ENCODE results near the gene PUDP.
"Not testable (repeated sequence)": the region's sequence is repeated elsewhere in the genome, so short reads cannot be mapped to it uniquely, and the experiment has no call there.

PUDP gene

DNA sequence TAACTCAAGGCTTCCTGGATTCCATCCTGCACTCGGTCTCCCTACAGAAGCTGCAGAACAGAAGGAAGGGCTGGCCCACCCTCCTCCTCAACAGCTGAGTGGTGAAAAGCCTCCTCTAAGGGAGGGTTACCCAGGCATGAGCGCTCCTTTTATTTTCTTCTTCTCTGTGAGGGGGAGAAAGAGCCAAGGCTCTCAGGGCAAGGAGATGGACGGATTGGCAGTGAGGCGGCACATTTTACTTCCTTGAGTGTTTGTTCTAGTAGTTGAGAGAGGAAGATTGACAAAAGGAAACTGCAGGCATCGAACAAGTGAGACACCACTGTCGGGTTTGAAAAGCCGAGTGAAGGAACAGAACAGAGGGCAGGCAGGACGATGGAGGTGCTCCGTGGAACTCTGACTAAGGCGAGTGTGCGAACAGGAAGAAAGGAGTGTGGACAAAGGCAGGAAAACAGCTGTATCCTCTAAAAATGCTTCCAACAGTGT is 38.9 kb downstream of the PUDP start:
- no peak for DNase-seq

DNA sequence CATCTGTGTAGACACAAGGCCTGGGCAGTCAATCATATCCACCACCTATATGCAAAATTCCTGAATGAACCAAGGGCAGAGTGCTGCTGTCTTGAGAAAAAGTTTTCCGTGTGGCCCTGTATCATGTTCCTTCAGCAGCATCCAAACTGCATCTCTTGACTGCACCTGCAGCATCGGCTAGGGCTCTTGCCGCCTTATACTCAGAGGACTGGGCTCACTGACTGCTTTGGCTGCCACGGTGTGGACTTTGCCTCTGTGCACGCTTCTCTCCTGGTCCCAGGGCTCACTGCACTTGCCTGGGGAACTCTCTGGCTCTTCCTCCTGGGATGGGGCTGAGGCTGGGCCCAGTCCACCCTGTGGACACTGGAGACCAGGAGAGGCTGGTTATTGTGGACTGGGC is 39.9 kb downstream of the PUDP start:
- DNase-seq: no peak

DNA sequence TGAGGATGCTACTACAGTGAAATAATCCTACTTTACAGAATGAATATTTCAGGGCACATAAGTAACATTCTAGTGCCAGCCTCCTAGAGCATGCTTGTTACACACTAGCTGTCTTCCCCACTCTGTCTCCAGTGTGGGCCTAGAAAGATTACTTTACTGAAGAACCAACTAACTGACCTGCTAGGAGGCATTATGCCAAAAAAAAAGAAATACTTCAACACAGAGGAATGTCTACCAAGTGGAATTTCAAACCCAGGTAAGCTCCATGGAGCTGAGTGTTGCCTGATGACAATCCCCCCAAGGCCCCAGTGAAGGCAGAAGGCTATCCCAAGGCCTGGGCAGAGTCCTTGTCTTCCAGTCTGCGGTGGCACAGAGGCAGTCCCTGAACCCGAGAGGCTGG is 41.3 kb downstream of the PUDP start:
- no peak for DNase-seq

DNA sequence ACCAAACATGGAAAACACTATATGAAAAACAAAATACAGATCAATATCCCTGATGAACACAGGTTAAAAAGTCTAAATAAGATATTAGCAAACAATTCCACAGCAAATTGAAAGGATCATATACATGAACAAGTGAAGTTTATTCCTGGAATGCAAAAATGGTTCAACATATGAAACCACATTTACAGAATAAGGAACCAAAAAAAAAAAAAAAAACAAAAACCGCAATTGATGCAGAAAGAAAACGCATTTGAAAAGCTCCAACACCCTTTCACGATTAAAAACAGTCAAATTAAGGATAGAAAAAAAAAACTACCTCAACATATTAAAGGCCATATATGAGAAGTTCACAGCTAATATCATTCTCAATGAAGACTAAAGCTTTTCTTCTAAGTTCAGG is 45.8 kb downstream of the PUDP start:
- DNase-seq: no peak

GRCh38 chrX:7100022-7100421 is 47.9 kb downstream of the PUDP start:
- DNase-seq: no peak

DNA sequence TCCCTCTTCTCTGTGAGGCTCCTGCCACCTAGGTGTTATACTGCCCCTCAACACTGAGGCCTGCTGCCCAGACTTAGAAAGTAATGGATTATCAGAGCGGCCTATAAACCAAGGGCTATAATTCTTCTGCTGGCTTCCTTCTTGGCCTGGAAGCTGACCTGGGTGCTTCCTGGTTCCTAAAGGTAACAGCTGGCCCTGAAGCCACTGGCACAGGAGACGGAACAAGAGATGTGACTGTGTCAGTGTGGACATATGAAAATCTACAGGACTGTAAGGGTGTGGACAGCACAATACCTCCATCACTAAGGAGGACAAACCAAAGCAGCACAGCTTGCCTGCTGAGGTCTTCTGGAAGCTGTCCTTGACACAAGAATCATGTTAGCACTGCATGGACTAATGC is 52.3 kb downstream of the PUDP start:
- DNase-seq: not testable (repeated sequence)

DNA sequence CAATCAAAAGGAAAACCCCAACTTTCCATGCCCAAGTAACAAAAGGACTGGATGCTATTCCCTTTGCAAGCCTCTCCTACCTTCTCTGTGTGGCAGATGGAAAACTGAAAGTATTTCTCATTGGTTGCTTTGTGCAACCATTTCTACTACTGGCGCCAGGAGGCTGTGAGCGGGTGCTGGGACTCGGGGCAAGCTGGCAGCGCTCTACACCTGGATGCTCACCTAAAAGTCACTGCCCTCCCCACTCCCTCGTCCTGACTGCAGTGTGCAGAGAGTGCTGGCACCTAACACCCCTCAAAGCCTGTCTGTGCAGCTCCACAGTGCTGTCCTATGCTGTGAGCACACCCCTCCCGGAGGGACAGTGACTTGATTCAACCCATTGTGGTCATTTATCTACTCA is 54.6 kb downstream of the PUDP start:
- no peak for DNase-seq

GRCh38 chrX:7092543-7092942 is 55.4 kb downstream of the PUDP start:
- DNase-seq: no peak

- DNase-seq: no peak
These were observed 56.0 kb downstream of the PUDP start for GRCh38 chrX:7091923-7092322.

GRCh38 chrX:7090641-7091040 is 57.3 kb downstream of the PUDP start:
- no peak for DNase-seq

GRCh38 chrX:7088968-7089615 is 58.9 kb downstream of the PUDP start:
- peak; percentile 16 for DNase-seq

DNA sequence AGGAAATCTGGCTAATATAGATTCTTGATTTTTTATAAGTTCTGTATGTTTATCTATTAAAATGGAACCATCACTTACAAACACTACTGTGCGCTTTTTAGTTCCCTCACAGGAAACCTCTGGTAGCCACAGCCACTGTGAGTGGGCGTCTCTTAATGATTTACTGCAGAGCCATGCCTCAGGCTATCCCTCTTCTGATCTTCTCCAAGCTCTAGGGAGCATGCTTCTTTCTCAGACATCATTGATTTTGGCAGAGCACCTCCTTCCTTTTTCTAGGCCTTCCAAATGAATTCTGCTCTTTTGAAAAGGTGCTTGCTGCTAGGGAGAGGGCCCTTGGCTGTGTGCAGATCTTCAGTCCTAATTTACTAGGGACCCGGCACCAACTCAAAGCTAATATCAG is 61.6 kb downstream of the PUDP start:
- no peak for DNase-seq

GRCh38 chrX:7085879-7086278 is 62.1 kb downstream of the PUDP start:
- DNase-seq: no peak

GRCh38 chrX:7084841-7085240 is 63.1 kb downstream of the PUDP start:
- no peak for DNase-seq

- peak; percentile 19 for DNase-seq
These were observed 64.2 kb downstream of the PUDP start for GRCh38 chrX:7083468-7084396.

- DNase-seq: no peak
These were observed 64.9 kb downstream of the PUDP start for GRCh38 chrX:7083021-7083420.

- no peak for DNase-seq
These were observed 65.4 kb downstream of the PUDP start for GRCh38 chrX:7082556-7082955.

DNA sequence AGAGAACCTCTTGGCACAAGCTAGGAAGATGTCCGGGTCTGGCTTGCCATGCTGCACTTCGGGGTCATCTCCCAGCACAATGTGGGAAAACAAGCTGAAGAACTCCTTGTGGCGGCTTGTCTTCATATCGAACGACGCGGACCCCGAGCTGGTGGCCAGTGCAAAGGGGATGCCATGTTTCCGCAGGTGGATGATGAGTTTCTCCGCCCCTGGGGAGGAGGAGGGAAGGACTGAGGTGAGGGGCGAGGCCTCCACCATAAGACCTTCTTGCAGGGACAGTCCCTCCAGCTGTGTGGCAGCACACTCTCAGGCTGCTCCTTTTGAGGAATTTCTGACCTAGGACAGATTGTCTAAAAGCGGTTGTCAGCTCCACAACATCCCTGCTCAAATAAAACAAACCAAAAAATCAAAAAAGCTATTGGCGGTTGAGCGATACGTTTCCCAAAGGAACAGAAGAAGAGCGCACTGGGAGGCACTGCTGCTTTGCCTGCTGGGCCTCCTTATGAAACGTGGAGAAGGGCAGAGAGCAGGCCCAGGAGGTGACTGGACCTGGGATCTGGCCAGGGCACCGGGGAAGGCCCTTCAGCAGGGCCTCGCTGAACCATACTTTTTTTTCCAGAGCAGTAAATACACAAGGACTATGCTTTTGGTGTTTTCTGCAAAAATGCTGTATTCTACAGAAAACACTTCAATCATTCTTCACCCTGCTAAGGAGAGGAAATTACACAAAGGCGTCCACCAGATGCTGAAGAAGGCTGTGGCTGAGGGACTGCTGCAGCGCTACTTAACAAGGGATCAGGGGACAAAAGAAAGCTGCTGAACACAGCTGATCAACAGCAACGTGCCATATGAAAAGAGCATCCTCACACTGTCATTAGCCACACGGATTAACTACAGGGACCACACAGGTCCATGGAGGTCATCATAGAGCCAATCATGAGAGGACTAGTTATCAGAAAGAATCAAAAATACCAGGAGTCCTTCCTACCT is 70.4 kb downstream of the PUDP start:
- DNase-seq: no peak

GRCh38 chrX:7076245-7076661 is 71.7 kb downstream of the PUDP start:
- DNase-seq: no peak

- DNase-seq: no peak
These were observed 73.1 kb downstream of the PUDP start for GRCh38 chrX:7074908-7075204.

GRCh38 chrX:7074148-7074907 is 73.6 kb downstream of the PUDP start:
- DNase-seq: no peak

- no peak for DNase-seq
These were observed 74.6 kb downstream of the PUDP start for GRCh38 chrX:7073336-7073735.
